Kidney capillary endothelial cell (primary cell): ENCODE data around the gene PKNOX2.
A peak's percentile ranks its signal among the peaks of the same experiment; 100 is the strongest.

ENCODE experiments used
- DNase-seq: peaks from one replicate; pipeline ENCODE4 v3.0.0-alpha.2; 2018; ENCODE audit warnings: low spot score

The PKNOX2 gene

DNA sequence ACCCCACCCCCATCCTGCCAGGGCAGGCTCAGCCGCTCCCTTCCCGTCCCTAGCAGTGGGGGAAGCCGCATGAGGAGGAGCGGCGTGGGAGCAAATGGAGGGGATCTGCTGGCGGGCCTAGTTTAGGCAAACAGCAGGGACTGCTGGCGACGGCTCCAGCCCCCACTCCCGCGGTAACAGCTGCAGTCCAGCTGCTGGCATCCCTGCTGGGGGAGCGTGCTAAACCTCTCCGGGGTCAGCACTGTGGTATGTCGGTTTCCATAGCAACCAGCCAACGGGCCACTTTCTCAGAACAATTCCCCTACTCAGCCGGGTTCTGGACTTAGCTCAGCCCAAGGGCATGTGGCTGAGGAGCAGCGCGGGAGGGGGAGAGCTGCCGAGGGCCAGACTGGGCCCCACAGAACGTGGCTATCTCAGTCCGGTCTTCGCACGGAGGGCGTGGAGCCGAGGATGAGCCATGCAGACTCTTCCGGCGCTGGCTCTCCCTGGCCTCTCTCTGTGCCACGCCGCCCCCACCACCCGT lies 98.8 kb downstream of the PKNOX2 start:
- DNase-seq = peak; percentile 60

DNA sequence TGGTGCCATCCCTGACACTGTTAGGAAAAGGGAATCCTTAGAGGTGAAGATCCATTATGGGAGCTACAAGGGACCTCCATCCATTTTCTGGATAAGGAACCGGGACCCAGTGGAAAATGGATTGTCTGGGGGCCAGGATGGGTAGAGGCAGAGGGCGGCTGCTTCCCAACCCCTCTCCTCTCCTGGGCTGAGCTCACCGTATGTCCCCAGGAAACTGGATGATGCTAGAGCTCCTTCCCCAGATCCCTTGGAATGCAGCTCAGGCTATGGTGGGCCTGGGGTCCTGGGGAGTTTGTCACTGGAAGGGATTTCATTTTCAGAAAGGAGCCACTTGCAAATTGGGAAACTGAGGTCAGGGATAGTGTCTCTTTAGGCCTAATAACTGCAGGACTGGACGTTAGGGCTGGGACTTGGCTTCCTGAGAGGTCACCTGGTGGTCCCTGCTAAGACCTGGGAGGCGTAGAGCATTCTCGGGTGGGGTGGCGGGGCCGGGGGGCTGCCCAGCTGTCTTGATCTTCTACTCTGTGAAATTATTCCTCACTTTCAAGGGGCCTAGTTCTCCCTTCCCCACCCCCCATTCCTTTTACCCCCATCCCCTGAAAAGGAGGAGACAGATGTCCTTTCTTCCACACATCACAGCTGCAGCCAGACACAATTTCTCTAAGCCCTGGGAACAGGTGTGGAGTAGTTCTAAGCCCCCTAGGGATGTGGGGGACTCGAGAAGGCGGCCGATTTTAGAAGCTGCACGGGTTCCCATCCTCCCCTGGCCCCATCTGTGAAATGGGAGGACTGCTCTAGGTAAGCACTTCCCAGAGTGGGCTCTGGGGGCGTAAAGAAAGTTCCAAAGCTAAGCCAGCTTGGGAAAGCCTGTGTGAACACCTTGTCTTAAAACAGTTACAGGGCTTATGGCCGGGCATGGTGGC lies 99.8 kb downstream of the PKNOX2 start:
- DNase-seq = no peak

DNA sequence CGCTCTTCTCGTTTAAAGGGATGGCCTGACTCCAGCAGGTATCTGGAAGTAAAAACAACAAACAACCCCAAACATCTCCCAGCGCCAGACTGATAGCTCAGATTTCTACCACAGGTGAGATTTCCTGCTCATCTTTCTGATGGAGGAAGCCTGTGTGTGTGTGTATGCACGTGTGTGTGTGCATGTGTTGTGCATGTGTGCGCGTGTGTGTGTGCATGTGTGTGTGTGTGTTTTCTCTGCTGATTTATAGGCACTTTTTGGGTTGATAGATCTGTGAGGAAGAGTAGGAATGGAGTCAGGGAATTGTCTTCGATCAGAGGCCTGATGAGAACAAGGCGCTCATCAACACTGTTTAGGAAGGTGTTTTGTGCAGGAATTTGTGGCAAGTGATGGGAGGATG lies 103.0 kb downstream of the PKNOX2 start:
- no peak for DNase-seq

GRCh38 chr11:125268611-125269010 lies 104.1 kb downstream of the PKNOX2 start:
- DNase-seq = no peak

GRCh38 chr11:125270106-125270505 lies 105.6 kb downstream of the PKNOX2 start:
- DNase-seq = no peak

- no peak for DNase-seq
These were observed 106.2 kb downstream of the PKNOX2 start for GRCh38 chr11:125270711-125271110.

- no peak for DNase-seq
These were observed 107.0 kb downstream of the PKNOX2 start for GRCh38 chr11:125271483-125272091.

DNA sequence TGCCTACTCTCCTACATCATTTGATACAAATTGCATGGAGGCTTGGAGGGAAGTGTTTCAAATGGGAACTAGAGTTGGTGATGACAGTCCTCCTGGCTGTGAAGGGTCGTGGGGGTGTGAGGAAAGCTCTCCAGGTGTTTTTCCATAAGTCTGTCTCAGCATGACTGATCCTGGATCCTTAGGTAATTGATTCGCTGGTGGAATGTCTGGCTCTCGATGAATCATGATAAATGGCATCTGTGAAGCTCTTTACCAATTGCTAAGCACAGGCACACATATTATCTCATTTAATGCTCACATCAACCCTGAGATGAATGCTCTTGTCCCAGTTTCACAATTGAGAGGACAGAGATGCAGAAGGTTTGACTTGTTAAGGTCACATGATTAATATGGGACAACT lies 107.5 kb downstream of the PKNOX2 start:
- DNase-seq = no peak

DNA sequence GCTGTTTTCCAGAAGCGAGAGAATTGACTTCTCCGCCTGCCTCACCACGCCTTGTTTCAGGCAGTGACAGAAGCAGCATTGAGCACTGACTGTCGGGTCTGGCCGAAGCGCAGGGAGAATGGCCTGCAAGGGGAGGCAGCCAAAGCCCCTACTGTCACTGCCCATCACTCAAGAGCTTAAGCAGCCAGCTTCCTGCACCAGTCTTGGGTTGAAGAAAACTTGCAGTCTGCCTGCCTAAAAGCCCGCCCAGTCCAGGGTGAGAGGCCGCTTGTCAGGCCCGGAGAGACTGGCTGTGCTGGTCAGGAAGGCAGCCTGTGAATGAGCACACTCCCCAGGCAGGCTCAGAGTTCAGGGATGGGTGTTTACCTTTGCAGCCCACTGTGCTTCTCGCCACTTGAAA lies 108.3 kb downstream of the PKNOX2 start:
- no peak for DNase-seq

GRCh38 chr11:125273519-125274000 lies 109.0 kb downstream of the PKNOX2 start:
- DNase-seq = no peak

DNA sequence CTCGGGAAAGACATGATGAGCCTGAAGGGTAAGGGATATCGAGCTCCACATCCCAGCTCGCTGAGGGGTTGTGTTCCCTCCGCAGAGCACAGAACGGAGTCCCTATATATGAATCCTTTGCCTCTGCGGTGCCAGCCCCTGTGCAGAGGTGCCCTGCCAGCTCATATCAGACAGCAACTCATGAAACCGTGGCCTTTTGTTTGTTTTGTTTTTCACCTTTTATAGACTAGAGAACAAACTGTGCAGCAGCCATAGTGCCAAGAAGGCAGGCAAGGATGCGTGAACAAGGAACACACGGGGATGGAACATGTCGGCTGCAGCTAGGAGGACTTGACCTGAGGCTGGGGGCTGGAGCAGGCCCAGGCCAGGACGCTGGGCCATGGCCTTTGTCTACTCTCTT lies 109.8 kb downstream of the PKNOX2 start:
- DNase-seq = no peak

DNA sequence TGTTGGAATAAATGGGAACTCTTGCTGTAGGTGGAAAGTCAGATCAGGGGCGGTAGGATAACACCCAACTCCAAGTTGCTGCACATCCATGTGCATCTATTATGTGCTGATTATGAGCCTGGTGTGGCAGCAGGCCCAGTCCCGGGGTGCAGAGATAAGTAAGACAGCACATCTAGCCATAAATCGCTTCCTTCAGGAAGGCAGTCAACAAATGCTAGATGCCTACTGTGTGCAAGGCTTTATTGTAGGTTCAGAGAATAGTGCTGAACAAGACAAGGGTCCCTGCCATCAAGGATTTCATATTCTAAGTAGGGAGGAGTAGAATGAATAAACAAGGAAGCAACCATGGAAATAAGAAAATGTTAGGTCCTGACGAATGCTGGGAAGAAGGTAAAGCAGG lies 110.2 kb downstream of the PKNOX2 start:
- DNase-seq = no peak

- DNase-seq = no peak
These were observed 111.5 kb downstream of the PKNOX2 start for GRCh38 chr11:125275905-125276618.

DNA sequence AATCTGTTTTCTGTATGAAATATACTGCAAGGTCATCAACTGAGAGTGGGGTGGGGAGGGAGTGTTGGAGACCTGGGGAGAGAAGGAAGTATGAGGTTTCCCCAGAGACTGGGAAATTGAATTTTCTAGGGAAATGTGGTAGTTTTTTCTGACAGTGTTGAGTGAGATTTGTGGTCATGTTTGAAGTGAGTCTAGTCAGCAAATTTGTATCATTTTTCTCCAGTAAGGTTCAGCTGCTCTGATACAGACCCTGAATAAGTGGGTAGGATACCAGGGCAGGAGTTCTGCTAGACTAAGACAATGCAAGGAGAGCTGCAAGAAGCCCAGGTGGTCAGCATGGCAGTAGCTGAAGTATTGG lies 112.0 kb downstream of the PKNOX2 start:
- DNase-seq = no peak

DNA sequence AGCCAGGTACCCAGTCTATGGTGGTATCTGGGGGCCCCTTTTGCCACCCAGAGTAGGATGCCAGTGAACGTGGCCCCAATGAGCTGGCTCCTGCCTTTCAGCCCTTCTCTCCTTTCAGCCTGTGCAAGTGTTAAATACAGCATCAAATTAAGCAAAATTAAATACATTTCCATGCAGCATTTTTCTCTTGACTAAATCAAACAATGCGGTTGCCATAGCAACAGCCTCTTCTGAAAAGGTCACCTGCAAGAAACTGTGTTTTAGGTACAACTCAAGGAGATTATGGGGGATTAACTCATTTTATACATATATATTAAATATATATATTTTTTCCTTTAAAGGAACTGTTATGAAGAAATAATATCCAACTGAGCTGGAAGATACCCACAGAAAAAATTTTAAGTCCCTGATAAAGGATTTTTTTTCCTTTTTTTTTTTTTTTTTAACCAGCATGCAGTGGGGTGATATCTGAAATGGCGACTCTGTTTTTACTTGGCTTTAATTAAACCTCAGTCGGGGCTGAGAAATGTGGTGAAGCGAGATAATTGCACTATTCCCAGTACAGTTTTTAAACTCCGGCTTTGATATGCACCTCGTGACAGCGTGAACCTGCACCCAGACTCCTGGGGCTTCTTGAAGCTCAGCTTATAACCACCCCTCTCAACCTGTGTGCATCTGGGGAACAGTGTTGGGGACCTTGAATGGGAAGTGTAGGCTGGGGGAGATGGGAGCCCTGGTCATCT lies 115.3 kb downstream of the PKNOX2 start:
- no peak for DNase-seq

- DNase-seq = no peak
These were observed 116.1 kb downstream of the PKNOX2 start for GRCh38 chr11:125280646-125281045.

GRCh38 chr11:125281831-125282595 lies 117.5 kb downstream of the PKNOX2 start:
- DNase-seq = no peak

DNA sequence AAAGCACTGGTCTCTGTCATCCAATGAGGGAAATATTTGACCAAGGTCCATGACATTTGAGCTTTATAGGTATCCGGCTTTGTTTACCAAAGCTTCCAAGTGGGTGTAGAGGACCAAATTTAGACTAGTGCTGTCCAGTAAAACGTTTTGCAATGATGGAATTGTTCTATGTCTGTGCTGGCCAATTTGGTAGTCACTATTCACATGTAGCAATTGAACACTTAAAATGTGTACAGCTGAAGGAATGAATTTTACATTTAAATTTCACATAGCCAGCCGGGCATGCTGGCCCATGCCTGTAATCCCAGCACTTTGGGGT lies 118.0 kb downstream of the PKNOX2 start:
- DNase-seq = no peak

- DNase-seq = no peak
These were observed 119.8 kb downstream of the PKNOX2 start for GRCh38 chr11:125284245-125284850.

GRCh38 chr11:125285844-125286243 lies 121.3 kb downstream of the PKNOX2 start:
- no peak for DNase-seq

DNA sequence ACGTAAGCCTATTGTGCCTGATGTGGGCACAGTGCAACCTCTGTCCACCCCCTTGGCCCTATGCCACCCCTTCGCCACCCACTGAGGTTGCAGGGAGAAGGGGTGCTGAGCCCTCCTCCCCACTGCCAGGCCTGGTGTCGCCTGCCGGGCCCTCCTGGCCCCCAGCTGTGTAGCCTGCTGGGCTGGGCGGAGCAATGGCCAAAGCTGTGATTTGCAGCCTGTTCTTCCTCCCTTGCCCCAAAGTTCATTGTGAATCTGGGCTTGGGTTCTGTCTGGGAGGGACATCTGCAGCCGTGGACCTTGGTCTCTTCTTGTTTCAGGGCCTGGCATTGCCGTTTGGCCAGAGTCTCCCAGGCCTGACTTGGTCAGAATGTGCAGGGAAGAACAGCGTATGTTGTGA lies 121.9 kb downstream of the PKNOX2 start:
- DNase-seq = no peak
